LNCAP (cell line): ENCODE data around the gene AHNAK2.

Experiments
- TF ChIP-seq, protein P1 (sequence below): fragments of 450-650 bp; IDR thresholded peaks from 2 replicates; pipeline ENCODE4 v1.5.1; 2017; ENCODE audit warnings: mild to moderate bottlenecking

AHNAK2 gene

DNA sequence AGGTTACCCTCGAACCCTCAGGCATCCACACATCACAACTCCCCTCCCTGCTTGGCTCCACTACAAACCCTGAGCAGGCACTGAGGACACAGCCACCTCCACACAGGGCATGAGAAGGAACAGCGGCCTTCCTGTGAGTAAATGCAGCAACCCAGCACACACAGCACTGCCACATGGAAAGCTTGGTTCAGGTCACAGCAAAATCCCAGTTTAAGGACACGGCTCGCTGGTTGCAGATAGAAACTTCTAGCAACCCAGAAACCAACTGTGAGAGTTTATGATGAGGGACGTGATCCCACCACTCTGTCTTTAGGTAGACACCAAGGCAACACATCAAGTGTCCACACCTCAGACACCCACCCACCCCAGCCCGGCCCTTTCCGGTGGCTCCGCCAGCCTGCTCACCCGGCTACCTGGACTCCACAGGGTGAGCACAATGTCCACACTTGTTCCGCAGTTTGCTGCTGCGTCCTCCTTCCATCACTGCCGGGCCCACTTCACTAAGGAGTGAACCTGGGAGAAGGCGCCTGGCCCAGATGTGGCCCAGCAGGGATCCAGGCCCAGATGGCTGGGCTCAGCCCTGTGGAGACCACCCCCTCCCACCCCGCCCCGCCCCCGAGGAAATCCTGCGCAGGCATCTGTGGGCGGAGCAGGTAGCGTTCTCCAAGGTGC lies 29.6 kb upstream of the AHNAK2 start:
- TF ChIP-seq, protein P1, sequence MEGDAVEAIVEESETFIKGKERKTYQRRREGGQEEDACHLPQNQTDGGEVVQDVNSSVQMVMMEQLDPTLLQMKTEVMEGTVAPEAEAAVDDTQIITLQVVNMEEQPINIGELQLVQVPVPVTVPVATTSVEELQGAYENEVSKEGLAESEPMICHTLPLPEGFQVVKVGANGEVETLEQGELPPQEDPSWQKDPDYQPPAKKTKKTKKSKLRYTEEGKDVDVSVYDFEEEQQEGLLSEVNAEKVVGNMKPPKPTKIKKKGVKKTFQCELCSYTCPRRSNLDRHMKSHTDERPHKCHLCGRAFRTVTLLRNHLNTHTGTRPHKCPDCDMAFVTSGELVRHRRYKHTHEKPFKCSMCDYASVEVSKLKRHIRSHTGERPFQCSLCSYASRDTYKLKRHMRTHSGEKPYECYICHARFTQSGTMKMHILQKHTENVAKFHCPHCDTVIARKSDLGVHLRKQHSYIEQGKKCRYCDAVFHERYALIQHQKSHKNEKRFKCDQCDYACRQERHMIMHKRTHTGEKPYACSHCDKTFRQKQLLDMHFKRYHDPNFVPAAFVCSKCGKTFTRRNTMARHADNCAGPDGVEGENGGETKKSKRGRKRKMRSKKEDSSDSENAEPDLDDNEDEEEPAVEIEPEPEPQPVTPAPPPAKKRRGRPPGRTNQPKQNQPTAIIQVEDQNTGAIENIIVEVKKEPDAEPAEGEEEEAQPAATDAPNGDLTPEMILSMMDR = no peak

DNA sequence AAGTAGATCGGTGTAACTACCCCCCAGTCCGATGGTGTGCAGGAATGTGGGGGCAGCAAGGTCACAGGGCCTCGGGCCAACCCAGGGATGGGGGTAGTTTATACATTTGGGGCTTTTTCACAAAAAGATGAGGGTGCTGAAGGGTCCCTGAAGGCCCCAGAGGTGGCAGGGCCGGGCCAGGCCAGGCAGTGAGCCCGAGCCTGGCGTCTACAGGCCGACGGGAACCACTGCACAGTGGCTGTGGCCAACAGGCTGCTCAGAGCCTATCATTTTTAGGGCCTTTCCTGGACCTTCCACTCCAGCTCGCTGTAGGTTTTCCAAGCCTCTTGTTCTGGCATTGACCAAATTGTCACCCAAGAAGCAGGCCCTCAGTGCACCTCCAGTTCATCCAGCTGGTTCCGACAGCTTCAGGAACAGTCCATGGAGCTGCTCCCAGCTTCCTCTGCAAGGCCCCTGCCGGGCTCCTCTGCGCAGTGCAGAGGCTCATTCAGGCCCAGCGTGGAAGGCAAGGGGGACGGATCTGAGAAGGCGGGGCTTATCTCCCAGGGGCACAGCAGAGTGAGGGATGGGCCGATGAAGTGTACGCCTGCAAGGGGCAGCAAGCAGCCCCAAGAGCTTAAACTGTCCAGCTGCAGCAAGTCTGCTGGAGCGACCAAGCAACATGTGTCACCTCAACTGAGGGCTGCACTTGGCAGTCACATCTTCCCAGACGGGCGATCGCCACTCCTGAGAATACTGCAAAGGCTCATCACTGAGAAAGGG lies 28.8 kb upstream of the AHNAK2 start:
- TF ChIP-seq, protein P1 = no peak

DNA sequence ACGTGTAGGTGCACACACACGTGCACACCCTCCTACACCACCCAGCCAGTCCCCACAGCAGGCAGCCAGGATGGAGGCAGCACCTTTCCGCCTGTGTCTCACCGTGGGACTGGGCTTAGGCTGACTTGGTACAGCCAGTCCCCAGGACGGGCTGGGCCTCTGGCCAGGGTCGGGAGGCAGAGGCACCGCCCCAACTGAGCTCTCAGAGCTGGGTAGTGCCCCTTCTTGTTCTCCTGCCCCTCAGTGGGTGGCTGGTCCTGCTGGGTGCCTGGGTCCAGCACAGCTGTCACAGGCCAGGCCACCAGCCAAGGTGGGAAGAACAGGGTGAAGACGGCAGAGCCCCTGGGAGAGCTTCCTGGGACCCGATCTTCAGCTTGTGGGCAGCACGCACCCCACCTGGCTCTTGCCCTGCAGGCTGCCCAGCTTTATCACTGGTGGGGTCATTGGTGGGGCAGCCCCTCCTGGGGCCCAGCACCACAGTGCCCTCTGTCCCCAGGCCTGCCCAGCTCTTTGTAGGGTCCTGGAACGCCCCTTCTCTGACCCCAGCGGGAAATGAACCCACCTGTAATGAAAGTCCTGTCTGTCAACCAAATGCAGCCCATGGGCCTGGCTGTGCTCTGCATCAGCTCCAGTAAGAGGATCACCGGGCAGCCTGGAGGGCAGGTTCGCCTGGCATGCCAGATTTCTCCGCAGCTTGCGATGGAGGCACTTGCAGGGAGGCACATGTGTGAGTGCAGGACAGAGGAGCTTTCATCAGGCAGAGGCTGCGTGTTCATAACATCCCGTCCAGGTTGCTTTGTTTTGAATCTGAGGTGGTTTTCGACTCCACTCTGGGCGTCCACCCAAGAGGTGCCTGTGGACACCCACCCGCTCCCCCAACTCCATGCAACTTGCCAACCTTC lies 28.0 kb upstream of the AHNAK2 start:
- TF ChIP-seq, protein P1 = no peak

- TF ChIP-seq, protein P1 = no peak
Observed at GRCh38 chr14:105005329-105005928, 27.3 kb upstream of the AHNAK2 start.

GRCh38 chr14:104999361-104999760 lies 21.2 kb upstream of the AHNAK2 start:
- TF ChIP-seq, protein P1 = no peak

DNA sequence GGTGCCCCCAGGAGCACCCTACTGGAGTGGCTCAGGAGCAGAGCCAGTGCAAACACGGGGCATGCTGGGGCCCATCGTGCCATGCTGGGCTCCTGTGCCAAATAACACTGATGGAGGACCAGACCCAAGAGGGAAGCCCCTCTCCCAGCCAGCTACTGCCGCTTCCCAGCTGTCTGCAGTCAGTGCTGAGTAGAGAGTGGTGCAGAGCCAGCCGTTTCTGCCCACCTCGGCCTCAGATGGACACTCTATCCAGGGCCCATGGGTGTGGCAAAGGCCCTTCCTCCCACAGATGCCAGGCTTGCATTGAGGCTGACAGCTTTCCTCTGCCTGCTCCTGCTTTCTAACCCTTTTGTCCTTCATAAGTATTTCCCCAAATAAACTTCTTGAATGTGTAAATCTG lies 20.6 kb upstream of the AHNAK2 start:
- TF ChIP-seq, protein P1 = no peak

GRCh38 chr14:104996483-104996882 lies 18.3 kb upstream of the AHNAK2 start:
- TF ChIP-seq, protein P1 = no peak
